ENCODE data around the gene CLCN3. TPM values are rescaled to one million over a fixed set of nuclear protein-coding genes. Genes with fewer than 3 reads are reported as not detected.

The CLCN3 gene
- total and polyA plus RNA-seq, 2 experiments from 2014 or later = 14.9 to 38.4 TPM

DNA sequence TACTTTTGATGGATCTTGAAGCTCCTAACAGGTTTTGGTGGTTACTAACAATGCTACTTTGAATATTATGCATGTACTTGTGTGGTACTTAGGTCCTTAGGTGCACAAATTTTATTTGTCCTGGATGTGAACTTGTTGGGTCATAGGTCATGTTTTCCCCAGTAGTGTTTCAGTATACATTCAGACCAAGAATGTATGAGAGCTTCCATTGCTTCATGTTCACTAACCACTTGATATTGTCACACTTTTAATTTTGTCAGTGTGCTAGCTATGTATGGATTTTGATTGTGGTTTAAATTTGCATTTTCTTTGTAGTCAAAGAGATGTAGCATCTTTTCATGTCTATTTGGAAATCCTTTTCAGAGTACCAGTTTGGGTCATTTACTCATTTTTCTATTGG is 32.2 kb downstream of the CLCN3 start:
- Histone ChIP-seq H3K9me3 (ENCODE audit: low read depth) (no peaks in the 10 kb centered on the region), H3K9me2 (replicated peaks; ENCODE audit: insufficient read depth) (no peaks in the 10 kb centered on the region), H3K27me3 (no peaks in the 10 kb centered on the region), H3K4me1 (ENCODE audit: insufficient read depth) (peaks cover 16% of the 10 kb centered on the region), H2AFZ (no peak overlapping the region), H3K36me3 (replicated peaks; ENCODE audit: insufficient read depth, low read depth) (no peaks in the 10 kb centered on the region), H3K27ac (no peak overlapping the region), H3K4me2 (no peak overlapping the region), H3K4me3 (no peak overlapping the region), H4K20me1 (ENCODE audit: insufficient read depth, poor library complexity, severe bottlenecking) (no peaks in the 10 kb centered on the region), H3K79me2 (peaks cover 76% of the 10 kb centered on the region)
- DNase-seq (ENCODE audit: low spot score) = no peak
- TF ChIP-seq EZH2 (IDR thresholded peaks at IDR 0.05; ENCODE audit: borderline replicate concordance) = no peak
- TF ChIP-seq, protein P1, sequence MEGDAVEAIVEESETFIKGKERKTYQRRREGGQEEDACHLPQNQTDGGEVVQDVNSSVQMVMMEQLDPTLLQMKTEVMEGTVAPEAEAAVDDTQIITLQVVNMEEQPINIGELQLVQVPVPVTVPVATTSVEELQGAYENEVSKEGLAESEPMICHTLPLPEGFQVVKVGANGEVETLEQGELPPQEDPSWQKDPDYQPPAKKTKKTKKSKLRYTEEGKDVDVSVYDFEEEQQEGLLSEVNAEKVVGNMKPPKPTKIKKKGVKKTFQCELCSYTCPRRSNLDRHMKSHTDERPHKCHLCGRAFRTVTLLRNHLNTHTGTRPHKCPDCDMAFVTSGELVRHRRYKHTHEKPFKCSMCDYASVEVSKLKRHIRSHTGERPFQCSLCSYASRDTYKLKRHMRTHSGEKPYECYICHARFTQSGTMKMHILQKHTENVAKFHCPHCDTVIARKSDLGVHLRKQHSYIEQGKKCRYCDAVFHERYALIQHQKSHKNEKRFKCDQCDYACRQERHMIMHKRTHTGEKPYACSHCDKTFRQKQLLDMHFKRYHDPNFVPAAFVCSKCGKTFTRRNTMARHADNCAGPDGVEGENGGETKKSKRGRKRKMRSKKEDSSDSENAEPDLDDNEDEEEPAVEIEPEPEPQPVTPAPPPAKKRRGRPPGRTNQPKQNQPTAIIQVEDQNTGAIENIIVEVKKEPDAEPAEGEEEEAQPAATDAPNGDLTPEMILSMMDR (IDR thresholded peaks at IDR 0.05; ENCODE audit: poor library complexity) = no peak
- TF ChIP-seq EZH2phosphoT487 (IDR thresholded peaks at IDR 0.05; ENCODE audit: low read depth, severe bottlenecking, unreplicated experiment) = no peak

DNA sequence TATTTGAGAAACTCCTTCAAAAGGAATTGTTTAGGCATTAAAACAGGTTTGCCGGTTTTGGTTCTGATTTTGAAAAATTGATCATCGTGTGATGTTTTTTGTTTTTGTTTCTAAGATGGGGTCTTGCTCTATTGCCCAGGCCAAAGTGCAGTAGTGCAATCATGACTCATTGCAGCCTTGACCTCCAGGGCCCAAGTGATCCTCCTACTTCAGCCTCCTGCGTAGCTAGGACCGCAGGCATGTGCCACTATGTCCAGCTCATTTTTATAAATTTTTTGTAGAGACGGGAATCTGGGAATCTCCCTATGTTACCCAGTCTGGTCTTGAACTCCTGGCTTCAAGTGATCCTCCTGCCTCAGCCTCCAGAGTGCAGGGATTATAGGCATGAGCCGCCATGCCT is 35.0 kb downstream of the CLCN3 start:
- no peaks in the 10 kb centered on the region for H3K9me3 ChIP-seq (ENCODE audit: low read depth)

DNA sequence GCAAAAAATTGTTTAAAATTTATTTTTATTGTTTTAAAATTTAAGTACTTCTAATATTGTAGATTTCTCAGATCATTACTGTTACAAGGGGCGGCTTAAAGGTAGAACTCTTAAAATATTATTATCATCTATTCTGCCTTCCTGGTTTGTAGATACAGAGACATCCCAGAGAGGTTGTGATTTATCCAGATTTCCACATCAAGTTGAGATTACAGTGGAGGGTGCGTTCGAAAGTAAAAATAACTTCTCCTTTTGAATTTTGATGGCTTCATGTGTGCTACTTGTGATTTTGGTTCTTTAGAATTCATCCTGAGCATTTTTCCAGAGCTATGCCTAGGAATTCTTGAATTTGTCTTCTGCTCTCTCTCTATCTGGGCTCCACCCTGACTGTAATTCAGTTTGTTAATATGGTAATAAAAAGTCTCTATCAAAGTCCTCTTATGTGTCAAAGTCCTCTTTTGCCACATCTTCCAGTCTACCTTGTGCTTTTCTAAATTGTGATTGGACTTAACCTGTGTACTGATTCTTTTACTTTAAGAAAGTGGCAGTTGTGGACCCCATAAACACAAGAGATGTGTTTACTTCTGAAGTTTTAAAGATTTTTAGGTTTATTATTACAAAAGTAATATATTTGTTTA is 37.2 kb downstream of the CLCN3 start:
- H3K79me2 ChIP-seq = peaks cover 77% of the 10 kb centered on the region
- H3K4me3 ChIP-seq = no peak overlapping the region
- TF ChIP-seq, protein P1 (IDR thresholded peaks at IDR 0.05; ENCODE audit: poor library complexity) = no peak
- TF ChIP-seq EZH2phosphoT487 (IDR thresholded peaks at IDR 0.05; ENCODE audit: low read depth, severe bottlenecking, unreplicated experiment) (no peak), EZH2 (IDR thresholded peaks at IDR 0.05; ENCODE audit: borderline replicate concordance) (no peak)
- H3K9me3 ChIP-seq (ENCODE audit: low read depth) = no peaks in the 10 kb centered on the region
- peak overlapping the region; percentile 90 for H3K27ac ChIP-seq
- peak; percentile 11 for DNase-seq (ENCODE audit: low spot score)
- H2AFZ ChIP-seq = no peak overlapping the region
- H4K20me1 ChIP-seq (ENCODE audit: insufficient read depth, poor library complexity, severe bottlenecking) = no peaks in the 10 kb centered on the region
- H3K4me1 ChIP-seq (ENCODE audit: insufficient read depth) = peaks cover 24% of the 10 kb centered on the region
- H3K36me3 ChIP-seq (replicated peaks; ENCODE audit: insufficient read depth, low read depth) = no peaks in the 10 kb centered on the region
- H3K4me2 ChIP-seq = peak overlapping the region; percentile 80
- WGBS (ENCODE audit: low lambda C conversion rate, missing lambda C conversion rate) = 93% methylated on average over 3 of the region's 3 CpGs
- H3K9me2 ChIP-seq (replicated peaks; ENCODE audit: insufficient read depth) = no peaks in the 10 kb centered on the region
- no peaks in the 10 kb centered on the region for H3K27me3 ChIP-seq

More for the DNA sequence above, 35.0 kb downstream of the CLCN3 start:
- Histone ChIP-seq H3K9me2 (replicated peaks; ENCODE audit: insufficient read depth) (no peaks in the 10 kb centered on the region), H3K27ac (no peak overlapping the region), H3K36me3 (replicated peaks; ENCODE audit: insufficient read depth, low read depth) (no peaks in the 10 kb centered on the region), H3K79me2 (peaks cover 80% of the 10 kb centered on the region), H3K4me1 (ENCODE audit: insufficient read depth) (peaks cover 26% of the 10 kb centered on the region), H2AFZ (no peak overlapping the region), H3K27me3 (no peaks in the 10 kb centered on the region), H3K4me2 (no peak overlapping the region), H4K20me1 (ENCODE audit: insufficient read depth, poor library complexity, severe bottlenecking) (no peaks in the 10 kb centered on the region), H3K4me3 (no peak overlapping the region)
- TF ChIP-seq EZH2 (IDR thresholded peaks at IDR 0.05; ENCODE audit: borderline replicate concordance) = no peak
- TF ChIP-seq EZH2phosphoT487 (IDR thresholded peaks at IDR 0.05; ENCODE audit: low read depth, severe bottlenecking, unreplicated experiment) = no peak
- TF ChIP-seq, protein P1 (IDR thresholded peaks at IDR 0.05; ENCODE audit: poor library complexity) = no peak
- WGBS (ENCODE audit: low lambda C conversion rate, missing lambda C conversion rate) = over 99% methylated on average over 6 of the region's 6 CpGs
- DNase-seq (ENCODE audit: low spot score) = no peak
